Measurements from ENCODE around the gene FAM76A. TPM values are rescaled to one million over a fixed set of nuclear protein-coding genes. Genes with fewer than 3 reads are reported as not detected.

Gene FAM76A
- polyA plus RNA-seq, 1 donor (not counting 4 experiments of a cell fraction or from before 2014, with no cell fraction given): 13.5 TPM

DNA sequence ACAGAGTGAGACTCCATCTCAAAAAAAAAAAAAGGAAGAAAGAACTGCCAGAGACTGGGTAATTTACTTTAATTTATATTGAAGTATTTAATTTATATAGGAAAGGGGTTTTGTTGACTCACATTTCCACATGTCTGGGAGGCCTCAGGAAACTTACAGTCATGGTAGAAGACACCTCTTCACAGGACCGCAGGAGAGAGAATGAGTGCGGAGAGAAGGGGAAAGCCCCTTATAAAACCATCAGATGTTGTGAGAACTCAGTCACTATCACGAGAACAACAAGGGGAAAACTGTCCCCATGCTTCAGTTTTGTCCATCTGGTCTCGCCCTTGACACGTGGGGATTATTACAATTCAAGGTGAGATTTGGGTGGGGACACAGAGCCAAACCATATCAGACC, 79.0 kb downstream of the FAM76A start:
- no peaks in the 10 kb centered on the region for H3K27me3 ChIP-seq (ENCODE audit: control insufficient read depth, extremely low read depth, insufficient read depth, low read length)
- peaks cover 10 to 11% of the 10 kb centered on the region in 2 experiments for H3K36me3 ChIP-seq (ENCODE audit: control insufficient read depth in 2 of 2, extremely low read depth in 1 of 2, insufficient read depth in 2 of 2, low read length in 2 of 2)
- H3K79me2 ChIP-seq (ENCODE audit: control insufficient read depth, insufficient read depth, low read length): no peaks in the 10 kb centered on the region
- no peak overlapping the region for H3K9ac ChIP-seq (ENCODE audit: control insufficient read depth, extremely low read depth, insufficient read depth, low read length)
- H2AFZ ChIP-seq (ENCODE audit: control insufficient read depth, low read length): no peak overlapping the region
- dilution Hi-C loops (cut with MboI; ENCODE audit: extremely low pct_ligation_motif_present, low sequenced_read_pairs): no loop called here
- H3K27ac ChIP-seq (ENCODE audit: control insufficient read depth, insufficient read depth, low read length): no peak overlapping the region
- no peaks in the 10 kb centered on the region for H3K9me1 ChIP-seq (ENCODE audit: control insufficient read depth, extremely low read depth, insufficient read depth, low read length)
- no peaks in the 10 kb centered on the region for H4K20me1 ChIP-seq (ENCODE audit: control insufficient read depth, extremely low read depth, insufficient read depth, low read length)
- no peak for FAIRE-seq
- no peaks in the 10 kb centered on the region for H3K4me1 ChIP-seq (ENCODE audit: control insufficient read depth, extremely low read depth, insufficient read depth, low read length)
- no peak for DNase-seq (ENCODE audit: low read depth, low spot score)
- TF ChIP-seq, protein P1, sequence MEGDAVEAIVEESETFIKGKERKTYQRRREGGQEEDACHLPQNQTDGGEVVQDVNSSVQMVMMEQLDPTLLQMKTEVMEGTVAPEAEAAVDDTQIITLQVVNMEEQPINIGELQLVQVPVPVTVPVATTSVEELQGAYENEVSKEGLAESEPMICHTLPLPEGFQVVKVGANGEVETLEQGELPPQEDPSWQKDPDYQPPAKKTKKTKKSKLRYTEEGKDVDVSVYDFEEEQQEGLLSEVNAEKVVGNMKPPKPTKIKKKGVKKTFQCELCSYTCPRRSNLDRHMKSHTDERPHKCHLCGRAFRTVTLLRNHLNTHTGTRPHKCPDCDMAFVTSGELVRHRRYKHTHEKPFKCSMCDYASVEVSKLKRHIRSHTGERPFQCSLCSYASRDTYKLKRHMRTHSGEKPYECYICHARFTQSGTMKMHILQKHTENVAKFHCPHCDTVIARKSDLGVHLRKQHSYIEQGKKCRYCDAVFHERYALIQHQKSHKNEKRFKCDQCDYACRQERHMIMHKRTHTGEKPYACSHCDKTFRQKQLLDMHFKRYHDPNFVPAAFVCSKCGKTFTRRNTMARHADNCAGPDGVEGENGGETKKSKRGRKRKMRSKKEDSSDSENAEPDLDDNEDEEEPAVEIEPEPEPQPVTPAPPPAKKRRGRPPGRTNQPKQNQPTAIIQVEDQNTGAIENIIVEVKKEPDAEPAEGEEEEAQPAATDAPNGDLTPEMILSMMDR (optimal IDR thresholded peaks at IDR 0.05 in 1 of 3, IDR thresholded peaks at IDR 0.05 in 1 of 3, conservative IDR thresholded peaks at IDR 0.05 in 1 of 3; ENCODE audit: extremely low read depth in 1 of 3, insufficient read depth in 2 of 3, low read length in 3 of 3): no peak
- no peak for TF ChIP-seq EZH2 (IDR thresholded peaks at IDR 0.05; ENCODE audit: low read length)
- H3K9me3 ChIP-seq (ENCODE audit: control insufficient read depth, low read depth, low read length): no peaks in the 10 kb centered on the region
- no peak overlapping the region for H3K4me3 ChIP-seq (ENCODE audit: control insufficient read depth in 2 of 3, extremely low read depth in 1 of 3, insufficient read depth in 2 of 3, low read depth in 1 of 3, low read length in 3 of 3)
- no peak overlapping the region for H3K4me2 ChIP-seq (ENCODE audit: control insufficient read depth, extremely low read depth, insufficient read depth, low read depth, low read length)

- H3K9ac ChIP-seq (ENCODE audit: control insufficient read depth, extremely low read depth, insufficient read depth, low read length): no peak overlapping the region
- DNase-seq (ENCODE audit: low read depth, low spot score) (no peak), FAIRE-seq (no peak)
- no peak overlapping the region for H3K27ac ChIP-seq (ENCODE audit: control insufficient read depth, insufficient read depth, low read length)
- H3K4me1 ChIP-seq (ENCODE audit: control insufficient read depth, extremely low read depth, insufficient read depth, low read length): no peaks in the 10 kb centered on the region
- H2AFZ ChIP-seq (ENCODE audit: control insufficient read depth, low read length): no peak overlapping the region
- H4K20me1 ChIP-seq (ENCODE audit: control insufficient read depth, extremely low read depth, insufficient read depth, low read length): no peaks in the 10 kb centered on the region
- no peak for TF ChIP-seq EZH2 (IDR thresholded peaks at IDR 0.05; ENCODE audit: low read length)
- TF ChIP-seq, protein P1 (optimal IDR thresholded peaks at IDR 0.05 in 1 of 3, IDR thresholded peaks at IDR 0.05 in 1 of 3, conservative IDR thresholded peaks at IDR 0.05 in 1 of 3; ENCODE audit: extremely low read depth in 1 of 3, insufficient read depth in 2 of 3, low read length in 3 of 3): no peak
- H3K4me2 ChIP-seq (ENCODE audit: control insufficient read depth, extremely low read depth, insufficient read depth, low read depth, low read length): no peak overlapping the region
- H3K27me3 ChIP-seq (ENCODE audit: control insufficient read depth, extremely low read depth, insufficient read depth, low read length): no peaks in the 10 kb centered on the region
- dilution Hi-C loops (cut with MboI; ENCODE audit: extremely low pct_ligation_motif_present, low sequenced_read_pairs): no loop called here
- H3K9me3 ChIP-seq (ENCODE audit: control insufficient read depth, low read depth, low read length): no peaks in the 10 kb centered on the region
- H3K9me1 ChIP-seq (ENCODE audit: control insufficient read depth, extremely low read depth, insufficient read depth, low read length): no peaks in the 10 kb centered on the region
- peaks cover 0 to 7% of the 10 kb centered on the region in 2 experiments for H3K36me3 ChIP-seq (ENCODE audit: control insufficient read depth in 2 of 2, extremely low read depth in 1 of 2, insufficient read depth in 2 of 2, low read length in 2 of 2)
- H3K4me3 ChIP-seq (ENCODE audit: control insufficient read depth in 2 of 3, extremely low read depth in 1 of 3, insufficient read depth in 2 of 3, low read depth in 1 of 3, low read length in 3 of 3): no peak overlapping the region
- H3K79me2 ChIP-seq (ENCODE audit: control insufficient read depth, insufficient read depth, low read length): no peaks in the 10 kb centered on the region
Observed at GRCh38 chr1:27806758-27807157, 81.0 kb downstream of the FAM76A start.
